ENCODE measurements around the gene HTR2A.

Gene HTR2A

GRCh38 chr13:46803586-46803985 is 93.3 kb downstream of the HTR2A start:
- no peak for DNase-seq

- DNase-seq = peak in 1 of 3 experiments; percentile 8
These were observed 95.0 kb downstream of the HTR2A start for GRCh38 chr13:46801858-46802257.

- DNase-seq = no peak
These were observed 97.7 kb downstream of the HTR2A start for GRCh38 chr13:46799139-46799538.

- DNase-seq = peak in 2 of 3 experiments; percentile 48 to 68
These were observed 99.2 kb downstream of the HTR2A start for GRCh38 chr13:46797501-46798237.

DNA sequence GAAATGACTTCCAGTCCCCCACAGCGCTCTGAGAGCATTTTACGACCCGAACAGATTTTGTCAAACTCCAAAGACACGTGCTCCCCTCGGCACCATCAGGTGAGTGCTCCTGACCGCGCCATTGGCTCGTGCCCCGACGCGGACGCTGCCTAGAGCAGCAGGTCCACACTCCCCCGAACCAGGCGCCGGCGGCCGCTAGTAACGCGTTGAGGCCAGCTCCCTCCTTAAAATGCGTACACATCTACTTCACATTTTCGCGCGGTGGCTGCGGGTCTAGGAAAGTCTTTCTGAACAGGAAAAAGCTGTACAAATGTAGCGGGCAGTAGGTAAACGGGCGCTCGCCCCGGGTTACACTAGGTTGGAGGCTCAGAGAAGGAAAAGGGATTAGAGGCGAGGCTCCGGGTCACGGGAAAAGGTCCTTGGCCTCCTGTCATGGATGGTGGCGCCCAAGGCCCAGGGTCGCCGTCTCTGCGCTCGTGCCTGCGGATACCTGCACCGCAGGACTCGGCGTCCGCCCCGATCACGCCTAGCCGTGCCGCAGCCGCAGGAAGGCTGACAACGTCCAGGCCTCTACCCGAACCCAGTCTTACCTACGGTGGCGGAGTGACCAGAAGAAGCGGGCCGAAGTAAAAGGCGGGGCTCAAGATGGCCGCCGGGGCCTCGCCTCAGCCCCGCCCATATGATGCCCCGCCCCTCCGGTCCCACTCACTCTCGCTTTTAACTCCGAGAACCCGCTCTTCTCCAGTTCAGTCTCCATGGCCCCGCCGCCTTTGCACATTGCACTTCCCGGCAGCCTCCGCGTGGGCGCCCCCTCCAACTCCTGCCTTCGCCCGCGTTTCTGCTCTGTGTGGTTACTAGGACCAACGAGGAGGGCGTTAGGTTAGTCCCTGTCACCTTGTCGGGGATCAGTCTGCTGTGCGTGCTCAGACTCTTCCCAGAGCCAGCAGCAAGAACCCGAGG is 100.1 kb downstream of the HTR2A start, which contains the start of gene ESD:
Gene ESD (minus strand): TSS at position 647 of the 960 bp plus-strand sequence. CDS start 5,748 bp downstream, outside the sequence.
- peak; percentile 90 to 96 (median 91) for DNase-seq

GRCh38 chr13:46796129-46796514 is 100.7 kb downstream of the HTR2A start:
- DNase-seq = no peak

DNA sequence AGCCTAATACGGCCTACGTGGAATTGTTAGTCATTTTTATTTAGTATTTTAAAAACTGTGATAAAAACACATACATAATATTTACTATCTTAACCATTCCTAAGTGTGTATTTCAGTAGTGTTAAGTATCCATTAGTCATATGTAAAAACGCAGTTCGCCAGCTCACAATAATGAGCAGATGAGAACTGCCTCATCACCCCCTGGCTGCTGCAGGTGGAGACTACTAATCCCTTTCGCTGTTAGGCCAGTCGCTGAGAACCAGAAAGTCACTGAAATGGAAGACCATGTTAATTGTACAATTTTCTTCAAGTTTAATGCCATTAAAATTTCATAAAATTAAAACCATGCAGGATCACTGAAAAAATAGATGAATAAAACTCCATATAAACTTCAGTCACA is 101.5 kb downstream of the HTR2A start:
- peak in 1 of 3 experiments; percentile 4 for DNase-seq

DNA sequence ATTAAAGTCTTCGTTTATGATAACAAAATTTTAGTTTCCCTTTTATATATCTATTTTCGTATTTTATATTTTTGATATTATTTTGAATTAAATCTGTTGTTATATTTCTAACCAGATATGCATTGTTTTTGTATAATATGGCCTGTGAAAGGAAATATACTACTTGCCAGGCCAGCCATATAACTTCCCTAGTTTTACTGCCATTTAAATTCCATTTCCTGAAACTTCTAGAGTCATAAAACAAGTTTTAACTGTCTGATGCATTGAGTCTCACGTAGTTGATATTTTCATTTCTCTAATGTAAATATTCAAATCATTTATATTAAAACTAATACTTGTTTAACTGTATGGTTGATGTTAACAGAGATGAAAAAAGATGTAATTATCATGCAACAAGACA is 113.3 kb downstream of the HTR2A start:
- no peak for DNase-seq

DNA sequence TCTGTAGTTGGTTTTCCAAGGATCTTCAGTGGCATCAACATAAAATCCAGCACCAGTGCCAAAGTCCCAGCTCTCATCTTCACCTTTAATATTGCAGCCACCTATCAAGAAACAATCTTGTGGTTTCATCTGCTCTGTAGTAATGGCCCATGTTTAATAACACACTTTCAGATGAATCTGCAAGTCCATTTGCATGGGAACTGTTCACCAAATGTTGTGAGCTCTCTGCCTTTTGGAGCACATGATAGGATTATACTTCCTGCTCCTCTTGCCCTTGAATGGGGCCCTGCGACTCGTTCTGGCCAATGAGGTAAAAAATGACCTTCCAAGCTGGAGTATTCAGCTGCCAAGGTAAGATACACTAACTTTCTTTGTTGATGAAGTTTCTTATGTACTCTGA is 114.2 kb downstream of the HTR2A start:
- DNase-seq = no peak

- DNase-seq = no peak
These were observed 114.8 kb downstream of the HTR2A start for GRCh38 chr13:46782066-46782465.
